GM23248 (cell line): ENCODE measurements around the gene EPS8. TPM values are rescaled to one million over a fixed set of nuclear protein-coding genes. Genes with fewer than 3 reads are reported as not detected.

ENCODE experiments used
- DNase-seq: peaks from one replicate; pipeline ENCODE4 v3.0.0-alpha.2; 2015
- H2AFZ ChIP-seq: fragments of 200-600 bp; sonication (generic); 2 replicates; pipeline ENCODE4 v1.6.1; 2016; ENCODE audit warnings: antibody characterized with exemption
- H3F3A ChIP-seq: fragments of 200-600 bp; sonication (generic); 2 replicates; pipeline ENCODE4 v1.6.1; 2016; ENCODE audit warnings: mild to moderate bottlenecking, antibody characterized with exemption, mixed run types; ENCODE audit not compliant: insufficient read depth
- H3K27ac ChIP-seq: fragments of 200-600 bp; sonication (generic); 2 replicates; pipeline ENCODE4 v1.5.1; 2016; ENCODE audit warnings: mild to moderate bottlenecking
- H3K27me3 ChIP-seq: fragments of 200-600 bp; sonication (generic); replicated peaks from 2 replicates; pipeline ENCODE4 v1.6.1; 2016; ENCODE audit warnings: mild to moderate bottlenecking; ENCODE audit not compliant: insufficient read depth
- H3K36me3 ChIP-seq: fragments of 200-600 bp; sonication (generic); 2 replicates; pipeline ENCODE4 v1.6.1; 2016; ENCODE audit warnings: low read depth, mild to moderate bottlenecking
- H3K4me1 ChIP-seq: fragments of 200-600 bp; sonication (generic); 2 replicates; pipeline ENCODE4 v1.6.1; 2016; ENCODE audit warnings: mild to moderate bottlenecking; ENCODE audit not compliant: insufficient read depth
- H3K4me2 ChIP-seq: fragments of 200-600 bp; sonication (generic); one replicate; pipeline ENCODE4 v1.6.1; 2016; ENCODE audit warnings: mild to moderate bottlenecking; ENCODE audit not compliant: unreplicated experiment
- H3K4me3 ChIP-seq: fragments of 200-600 bp; sonication (generic); 2 replicates; pipeline ENCODE4 v1.5.1; 2016; ENCODE audit warnings: mild to moderate bottlenecking
- H3K79me2 ChIP-seq: fragments of 200-600 bp; sonication (generic); 2 replicates; pipeline ENCODE4 v1.6.1; 2016; ENCODE audit warnings: mild to moderate bottlenecking; ENCODE audit not compliant: insufficient read depth
- H3K9ac ChIP-seq: fragments of 200-600 bp; sonication (generic); 2 replicates; pipeline ENCODE4 v1.6.1; 2016; ENCODE audit warnings: mild to moderate bottlenecking
- H3K9me2 ChIP-seq: fragments of 200-600 bp; sonication (generic); 2 replicates; pipeline ENCODE4 v1.6.1; 2016; ENCODE audit warnings: mixed run types, mild to moderate bottlenecking, moderate library complexity; ENCODE audit not compliant: insufficient read depth
- H3K9me3 ChIP-seq: fragments of 200-600 bp; sonication (generic); one replicate; pipeline ENCODE4 v1.6.1; 2017; ENCODE audit warnings: low read depth
- H4K20me1 ChIP-seq: fragments of 200-600 bp; sonication (generic); 2 replicates; pipeline ENCODE4 v1.6.0; 2016; ENCODE audit not compliant: insufficient read depth
- EZH2 ChIP-seq: fragments of 200-600 bp; sonication (generic); IDR thresholded peaks from 2 replicates; pipeline ENCODE4 v1.6.1; 2018; ENCODE audit warnings: antibody characterized with exemption, mild to moderate bottlenecking; ENCODE audit not compliant: insufficient read depth, poor library complexity, severe bottlenecking
- EZH2phosphoT487 ChIP-seq: fragments of 200-600 bp; sonication (generic); IDR thresholded peaks from 2 replicates; pipeline ENCODE4 v1.6.1; 2018; ENCODE audit warnings: antibody characterized with exemption, moderate library complexity, mild to moderate bottlenecking, low read depth; ENCODE audit not compliant: insufficient read depth
- WGBS, 2 experiments: methylation state at CpG; one replicate each; pipeline ENCODE4 v1.1.6; 2015 to 2017; ENCODE audit warnings: low lambda C conversion rate in 2 of 2, low coverage in 1 of 2; ENCODE audit errors: missing lambda C conversion rate in 2 of 2; 5-methylcytosine and 5-hydroxymethylcytosine counted together
- in situ Hi-C: fragments of 300-500 bp; cut with MboI; formaldehyde crosslinking; loops from 2 replicates; pipeline ENCODE4 v1.15.0; 2020
- polyA plus RNA-seq: library from polyadenylated mRNA; unstranded; fragments of >200 nt; fragmentation: Nextera tagmentation; extraction: Ambion mirVana; gene quantifications from 2 replicates; pipeline ENCODE4 v1.2.1, GENCODE V29; 2016
- total RNA-seq: library from RNA; depleted of rRNA; stranded (reverse); fragments of >200 nt; shearing (Covaris generic); gene quantifications from 2 replicates; pipeline ENCODE4 v1.2.3, GENCODE V29; 2014

The EPS8 gene
- total and polyA plus RNA-seq, 2 experiments from 2014 or later = 103 to 107 TPM

GRCh38 chr12:15811214-15812127, 22.3 kb upstream of the EPS8 start:
- H3K4me2 ChIP-seq = no peak overlapping the region
- peaks cover 8% of the 10 kb centered on the region for H3K4me1 ChIP-seq
- no peaks in the 10 kb centered on the region for H3K79me2 ChIP-seq
- H3K36me3 ChIP-seq = no peaks in the 10 kb centered on the region
- TF ChIP-seq EZH2phosphoT487 = no peak
- no peak for TF ChIP-seq EZH2
- H3K27ac ChIP-seq = no peak overlapping the region
- no peaks in the 10 kb centered on the region for H3K27me3 ChIP-seq
- H3K9ac ChIP-seq = no peak overlapping the region
- DNase-seq = no peak
- H2AFZ ChIP-seq = peak overlapping the region; percentile 32
- H3K9me2 ChIP-seq = no peaks in the 10 kb centered on the region
- no peaks in the 10 kb centered on the region for H3K9me3 ChIP-seq
- no peaks in the 10 kb centered on the region; the same call in 1 of the 2 replicates for H3F3A ChIP-seq
- no peak overlapping the region for H3K4me3 ChIP-seq
- in situ Hi-C loops = no loop called here
- 36 to 55% methylated on average over 2 of the region's 2 CpGs for WGBS, 2 experiments
- H4K20me1 ChIP-seq = no peaks in the 10 kb centered on the region

- WGBS, 2 experiments = 0 to 10% methylated on average over 3 of the region's 3 CpGs
- Histone ChIP-seq H3K4me2 (peak overlapping the region; percentile 26), H3K9ac (0 out of 2 replicates have a peak overlapping the region, but pooled peaks have one; percentile 10), H4K20me1 (no peaks in the 10 kb centered on the region), H3K9me3 (no peaks in the 10 kb centered on the region), H3K4me1 (peaks cover 8% of the 10 kb centered on the region), H3K79me2 (no peaks in the 10 kb centered on the region), H3F3A (no peaks in the 10 kb centered on the region; the same call in 1 of the 2 replicates), H3K36me3 (no peaks in the 10 kb centered on the region), H3K4me3 (no peak overlapping the region), H3K27me3 (no peaks in the 10 kb centered on the region), H2AFZ (peak overlapping the region; percentile 68), H3K9me2 (no peaks in the 10 kb centered on the region), H3K27ac (peak overlapping the region; percentile 11; the same call in 1 of the 2 replicates)
- in situ Hi-C loops = no loop called here
- no peak for TF ChIP-seq EZH2
- TF ChIP-seq EZH2phosphoT487 = no peak
- DNase-seq = peak; percentile 39
Observed at GRCh38 chr12:15808652-15809051, 19.5 kb upstream of the EPS8 start.

DNA sequence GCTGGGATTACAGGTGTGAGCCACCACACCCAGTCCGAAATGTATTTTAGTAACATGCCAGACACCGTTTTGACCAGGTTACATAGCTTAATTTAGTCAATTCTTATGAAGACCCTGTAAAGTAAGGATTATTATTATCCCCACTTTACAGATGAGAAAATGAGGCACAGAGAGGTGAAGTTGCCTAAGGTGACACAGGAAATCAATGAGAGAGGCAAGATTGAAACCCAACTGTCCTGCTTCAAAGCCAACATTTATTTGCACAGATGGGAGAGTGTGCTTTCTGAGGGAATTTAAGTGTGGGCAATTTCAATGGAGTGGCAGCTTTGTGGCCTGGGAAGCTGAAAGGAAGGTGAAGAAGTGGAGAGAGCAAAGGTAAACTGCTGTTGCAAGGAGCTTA, 19.1 kb upstream of the EPS8 start:
- H3K9me3 ChIP-seq = no peaks in the 10 kb centered on the region
- no peaks in the 10 kb centered on the region for H3K36me3 ChIP-seq
- H3K9ac ChIP-seq = 0 out of 2 replicates have a peak overlapping the region, but pooled peaks have one; percentile 10
- no peak overlapping the region for H3K4me3 ChIP-seq
- in situ Hi-C loops = no loop called here
- H3K4me1 ChIP-seq = peaks cover 8% of the 10 kb centered on the region
- H4K20me1 ChIP-seq = no peaks in the 10 kb centered on the region
- peak overlapping the region; percentile 26 for H3K4me2 ChIP-seq
- H3K9me2 ChIP-seq = no peaks in the 10 kb centered on the region
- WGBS, 2 experiments = 96 to 99% methylated on average over 2 of the region's 2 CpGs
- no peaks in the 10 kb centered on the region for H3K27me3 ChIP-seq
- H3K27ac ChIP-seq = no peak overlapping the region
- H3K79me2 ChIP-seq = no peaks in the 10 kb centered on the region
- no peak for DNase-seq
- H3F3A ChIP-seq = no peaks in the 10 kb centered on the region; the same call in 1 of the 2 replicates
- peak overlapping the region; percentile 68 for H2AFZ ChIP-seq
- TF ChIP-seq EZH2 (no peak), EZH2phosphoT487 (no peak)

DNA sequence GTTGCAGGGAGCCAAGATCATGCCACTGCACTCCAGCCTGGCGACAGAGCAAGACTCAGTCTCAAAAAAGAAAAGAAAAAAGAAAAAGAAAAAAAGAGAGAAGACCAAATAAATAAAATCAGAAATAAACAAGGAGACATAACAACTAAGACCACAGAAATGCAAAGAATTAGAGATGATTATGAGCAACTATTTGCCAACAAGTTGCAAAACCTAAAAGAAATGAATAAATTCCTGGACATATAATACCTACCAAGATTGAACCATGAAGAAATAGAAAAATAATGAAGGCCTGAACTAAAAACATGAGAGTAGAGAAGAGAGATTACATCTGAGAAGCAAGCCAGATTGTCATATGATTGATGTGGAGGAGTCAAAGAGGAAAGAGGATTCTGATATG, 17.6 kb upstream of the EPS8 start:
- 63 to 71% methylated on average over 1 of the region's 1 CpG for WGBS, 2 experiments
- Histone ChIP-seq H4K20me1 (no peaks in the 10 kb centered on the region), H3K9me2 (no peaks in the 10 kb centered on the region), H3K9ac (no peak overlapping the region), H3K27me3 (no peaks in the 10 kb centered on the region), H3F3A (no peaks in the 10 kb centered on the region; the same call in 1 of the 2 replicates), H3K79me2 (no peaks in the 10 kb centered on the region), H2AFZ (no peak overlapping the region), H3K4me2 (no peak overlapping the region), H3K36me3 (no peaks in the 10 kb centered on the region), H3K27ac (no peak overlapping the region), H3K4me3 (no peak overlapping the region), H3K9me3 (no peaks in the 10 kb centered on the region), H3K4me1 (peaks cover 8% of the 10 kb centered on the region)
- no peak for DNase-seq
- in situ Hi-C loops = no loop called here
- TF ChIP-seq EZH2 = no peak
